Stimulated activated CD4-positive, alpha-beta T cell treated with anti-CD3 and anti-CD28 coated beads, Interleukin-2, amount 100 ng/mL, for 4 hours (primary cell): ENCODE results near the gene TBX10.
"Not testable (repeated sequence)": the region's sequence is repeated elsewhere in the genome, so short reads cannot be mapped to it uniquely, and the experiment has no call there.

Source experiments
- DNase-seq: peaks from one replicate; pipeline ENCODE4 v3.0.0-alpha.2; 2020; ENCODE audit warnings: low read depth

Gene TBX10

DNA sequence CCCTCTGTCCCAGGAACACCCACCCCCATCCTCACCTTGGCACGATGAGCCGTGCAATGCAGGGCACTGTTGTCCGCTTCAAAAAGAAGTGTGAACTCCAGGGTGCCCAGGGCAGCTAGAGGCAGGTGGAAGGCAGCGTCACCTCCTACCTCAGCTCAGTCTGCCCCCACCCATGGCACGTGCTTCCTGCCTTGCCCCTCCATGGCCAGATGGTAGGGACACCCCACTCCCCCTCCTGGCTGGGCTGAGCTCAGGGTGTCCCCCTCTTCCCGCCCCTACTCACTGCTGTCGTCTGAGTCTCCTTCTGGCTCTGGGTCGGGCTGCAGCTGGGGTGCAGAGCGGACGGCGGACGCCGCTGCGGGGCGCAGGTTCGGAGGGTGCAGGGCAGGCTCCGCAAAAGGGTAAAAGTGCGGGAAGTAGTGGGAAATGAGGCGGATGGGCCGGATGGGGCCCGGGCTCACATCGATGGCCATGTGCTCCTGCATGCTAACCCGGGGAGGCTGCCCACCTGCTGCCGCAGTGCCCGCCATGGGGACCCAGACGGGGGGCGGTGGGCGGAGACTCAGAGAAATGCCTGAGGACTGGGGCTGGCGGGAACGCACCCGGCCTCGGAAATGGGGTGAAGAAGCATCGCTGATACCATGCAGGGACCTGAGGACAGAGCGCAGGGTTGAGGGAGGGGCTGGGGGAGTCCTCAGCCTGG lies 23.7 kb downstream of the TBX10 start:
- DNase-seq = no peak

GRCh38 chr11:67614730-67615714 lies 24.5 kb downstream of the TBX10 start:
- peak; percentile 25 for DNase-seq

DNA sequence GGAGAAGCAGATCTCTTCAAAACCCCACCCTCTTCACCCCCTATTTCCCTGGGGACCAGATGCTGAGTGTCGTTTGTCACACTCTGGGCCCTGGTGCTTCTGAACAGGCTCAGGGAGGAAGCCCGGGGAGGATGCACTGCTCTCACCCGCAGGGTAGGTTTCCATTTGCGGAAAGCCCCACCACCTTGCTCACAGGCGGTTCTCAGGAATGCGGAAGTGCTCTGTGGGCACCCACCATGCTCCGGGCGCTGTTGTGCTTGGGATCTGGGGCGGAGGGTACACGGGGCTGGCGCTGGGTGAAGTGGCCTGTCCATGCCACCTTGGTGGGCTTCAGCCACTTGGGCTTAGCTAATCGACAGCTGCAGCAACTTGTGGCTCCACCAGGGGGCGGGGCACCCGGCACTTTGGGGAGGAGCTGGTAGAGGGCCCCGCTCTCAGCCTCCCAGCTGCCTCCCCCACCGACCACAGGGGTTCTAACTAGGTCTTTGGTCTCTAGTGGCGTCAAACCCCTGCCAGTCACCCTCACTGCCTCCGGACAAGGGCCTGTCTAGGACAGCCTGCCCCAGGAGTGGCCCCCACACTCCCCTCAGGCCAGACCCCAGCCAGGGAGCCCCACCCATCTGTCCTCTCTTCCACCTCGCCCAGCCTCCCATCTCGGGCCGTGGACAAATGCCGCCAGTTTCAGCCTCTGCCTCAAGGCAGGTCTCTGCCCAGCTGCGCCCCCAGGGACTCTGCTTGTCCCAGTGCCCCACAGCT lies 25.4 kb downstream of the TBX10 start:
- DNase-seq = peak; percentile 79

GRCh38 chr11:67613313-67613959 lies 26.1 kb downstream of the TBX10 start:
- no peak for DNase-seq

GRCh38 chr11:67612751-67613150 lies 26.8 kb downstream of the TBX10 start:
- no peak for DNase-seq

DNA sequence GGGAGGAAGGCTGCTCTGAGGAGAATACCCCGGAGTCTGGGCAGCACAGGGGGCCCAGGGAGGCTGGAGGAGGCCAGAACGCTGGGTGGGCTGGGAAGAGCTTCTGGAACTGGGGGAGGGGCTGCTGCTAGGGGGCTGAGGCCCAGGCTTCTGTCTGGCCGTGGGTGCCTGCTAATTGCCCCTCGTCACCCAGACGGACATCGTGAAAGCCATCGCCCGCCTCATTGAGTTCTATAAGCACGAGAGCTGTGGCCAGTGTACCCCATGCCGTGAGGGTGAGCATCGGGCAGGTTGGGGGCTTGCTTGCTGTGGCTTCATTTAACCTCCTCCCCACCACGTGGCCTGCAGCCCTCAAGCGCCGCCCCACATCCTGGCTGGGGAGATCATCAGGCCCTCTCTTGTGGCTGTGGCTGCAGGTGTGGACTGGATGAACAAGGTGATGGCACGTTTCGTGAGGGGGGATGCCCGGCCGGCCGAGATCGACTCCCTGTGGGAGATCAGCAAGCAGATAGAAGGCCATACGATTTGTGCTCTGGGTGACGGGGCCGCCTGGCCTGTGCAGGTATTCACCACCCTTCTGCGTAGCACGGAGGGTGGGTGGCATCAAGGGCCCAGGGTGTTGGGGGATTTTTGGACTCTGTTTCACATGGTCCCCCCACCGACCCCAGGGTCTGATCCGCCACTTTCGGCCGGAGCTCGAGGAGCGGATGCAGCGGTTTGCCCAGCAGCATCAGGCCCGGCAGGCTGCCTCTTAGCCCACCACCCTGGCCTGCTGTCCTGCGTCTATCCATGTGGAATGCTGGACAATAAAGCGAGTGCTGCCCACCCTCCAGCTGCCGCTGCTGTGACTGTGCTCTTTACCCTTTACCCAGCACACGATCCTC lies 27.6 kb downstream of the TBX10 start:
- DNase-seq = no peak

- DNase-seq = no peak
Measured at GRCh38 chr11:67611165-67611564, 28.4 kb downstream of the TBX10 start.

- DNase-seq = no peak
Measured at GRCh38 chr11:67610302-67610868, 29.2 kb downstream of the TBX10 start.

DNA sequence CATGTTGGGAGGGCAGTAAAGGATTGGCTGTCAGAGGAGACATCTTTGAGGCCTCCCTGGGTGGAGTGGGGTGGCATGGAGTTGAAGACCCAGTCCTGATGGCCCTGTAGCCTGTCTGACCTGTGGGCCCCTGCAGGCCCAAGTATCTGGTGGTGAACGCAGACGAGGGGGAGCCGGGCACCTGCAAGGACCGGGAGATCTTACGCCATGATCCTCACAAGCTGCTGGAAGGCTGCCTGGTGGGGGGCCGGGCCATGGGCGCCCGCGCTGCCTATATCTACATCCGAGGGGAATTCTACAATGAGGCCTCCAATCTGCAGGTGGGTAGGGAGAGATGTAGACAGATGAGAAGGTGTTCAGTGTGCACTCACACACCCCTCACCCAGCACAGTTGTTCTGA lies 30.2 kb downstream of the TBX10 start:
- no peak for DNase-seq

DNA sequence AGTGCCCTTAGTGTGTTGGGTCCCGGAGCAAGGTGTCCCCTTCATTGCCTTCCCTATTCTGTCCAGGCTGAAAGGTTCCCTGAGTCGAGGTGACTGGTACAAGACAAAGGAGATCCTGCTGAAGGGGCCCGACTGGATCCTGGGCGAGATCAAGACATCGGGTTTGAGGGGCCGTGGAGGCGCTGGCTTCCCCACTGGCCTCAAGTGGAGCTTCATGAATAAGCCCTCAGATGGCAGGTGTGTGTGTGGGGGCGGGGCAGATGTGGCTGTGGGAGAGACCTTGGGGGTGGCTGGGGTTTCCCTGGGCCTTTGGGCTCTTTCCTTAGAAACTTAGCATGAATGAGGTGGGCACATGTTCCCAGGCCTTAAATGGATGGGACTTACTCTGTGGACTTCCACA lies 31.1 kb downstream of the TBX10 start:
- no peak for DNase-seq

DNA sequence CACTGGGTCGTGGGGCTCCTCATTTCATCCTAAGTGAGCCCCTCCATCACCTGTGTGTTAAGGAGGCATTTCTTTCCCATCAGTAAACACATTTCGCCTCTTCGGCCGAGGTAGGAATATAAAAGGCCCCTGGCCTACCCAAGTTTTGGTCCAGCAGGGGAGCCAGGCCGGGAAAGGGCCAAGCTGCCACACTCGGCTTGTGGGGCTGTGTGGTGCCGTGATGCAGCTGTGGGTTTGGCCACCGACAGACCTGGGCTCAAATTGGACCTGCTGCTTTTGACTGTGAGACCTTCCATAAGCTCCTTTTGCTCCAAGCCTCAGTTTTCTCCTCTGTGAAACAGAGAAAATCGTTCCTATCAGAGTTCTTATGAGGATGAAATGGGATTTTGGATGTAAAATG lies 32.1 kb downstream of the TBX10 start:
- no peak for DNase-seq

DNA sequence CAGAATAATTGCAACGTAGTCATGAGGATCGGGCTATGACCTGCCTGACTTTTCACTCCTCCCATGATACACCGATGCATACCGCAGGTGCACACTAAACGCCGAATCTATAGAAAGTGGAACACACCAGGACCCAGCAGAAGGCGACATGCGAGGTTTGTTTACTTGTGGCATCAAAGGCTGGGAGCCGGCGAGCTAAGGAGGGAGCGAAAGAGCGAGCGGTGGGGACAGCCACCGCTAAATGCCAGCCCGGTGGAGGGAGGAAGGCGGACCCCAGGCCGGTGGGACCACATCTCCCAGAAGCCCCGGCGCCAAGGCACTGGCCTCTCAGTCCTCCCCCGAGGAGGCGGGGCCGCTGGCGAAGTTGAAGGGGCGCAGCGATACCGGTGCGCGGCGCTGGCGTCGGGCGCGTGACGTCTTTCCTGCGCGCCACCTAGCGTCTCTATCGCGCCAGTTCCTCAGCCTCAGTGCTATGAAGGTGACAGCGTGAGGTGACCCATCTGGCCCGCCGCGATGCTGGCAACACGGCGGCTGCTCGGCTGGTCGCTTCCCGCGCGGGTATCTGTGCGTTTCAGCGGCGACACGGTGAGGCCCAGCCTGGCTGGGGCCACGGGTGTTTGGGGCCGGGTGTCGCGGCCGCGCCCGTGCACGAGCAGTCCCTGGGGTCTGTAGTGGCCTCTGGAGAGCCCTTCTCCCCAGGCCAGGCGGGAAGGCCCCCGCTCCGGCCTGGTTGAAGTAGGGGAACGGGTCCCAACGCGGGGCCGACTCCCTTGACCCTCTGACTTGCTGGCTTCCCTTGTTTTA lies 32.9 kb downstream of the TBX10 start, which contains the start of gene NDUFV1:
Gene NDUFV1 (plus strand): TSS at position 445 of the 804 bp plus-strand sequence. CDS start 69 bp downstream, at position 514.
- peak; percentile 93 for DNase-seq

DNA sequence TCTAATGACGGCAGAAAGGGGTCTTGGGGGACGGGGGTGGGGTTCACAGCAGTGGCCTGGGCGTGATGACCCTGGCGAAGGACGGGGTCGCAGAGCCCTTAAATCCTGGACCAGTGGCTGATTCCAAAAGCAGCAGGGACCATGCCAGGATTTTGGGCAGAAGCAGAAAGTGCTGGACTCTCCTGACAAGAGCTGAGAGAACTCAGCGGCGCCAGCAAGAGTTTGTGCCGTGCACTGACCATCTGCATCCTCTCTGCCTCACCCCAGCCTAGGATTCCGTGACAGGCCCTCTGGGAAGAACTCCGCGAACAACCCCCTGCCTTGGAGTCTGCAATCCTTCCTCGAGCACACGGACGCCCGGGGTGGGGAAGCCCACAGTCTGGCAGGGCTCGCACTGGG lies 33.5 kb downstream of the TBX10 start:
- DNase-seq = no peak

GRCh38 chr11:67605231-67606011 lies 34.1 kb downstream of the TBX10 start:
- DNase-seq = no peak

- no peak for DNase-seq
Measured at GRCh38 chr11:67604815-67605214, 34.7 kb downstream of the TBX10 start.

DNA sequence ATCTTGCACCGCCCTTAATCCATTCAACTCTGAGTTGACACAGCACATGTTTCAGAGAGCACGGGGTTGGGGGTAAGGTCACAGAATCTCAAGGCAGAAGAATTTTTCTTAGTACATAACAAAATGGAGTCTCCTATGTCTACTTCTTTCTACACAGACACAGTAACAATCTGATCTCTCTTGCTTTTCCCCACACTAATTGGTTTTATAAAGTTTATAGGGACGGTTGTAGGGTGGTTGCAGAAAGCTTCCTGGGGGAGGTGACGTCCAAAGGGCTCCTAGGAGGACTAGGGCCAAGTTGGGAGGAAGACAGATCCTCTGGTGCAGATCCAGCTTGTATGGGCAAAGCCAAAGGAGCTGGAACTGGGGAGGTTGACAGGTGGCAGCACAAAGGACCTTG lies 35.4 kb downstream of the TBX10 start:
- not testable (repeated sequence) for DNase-seq

DNA sequence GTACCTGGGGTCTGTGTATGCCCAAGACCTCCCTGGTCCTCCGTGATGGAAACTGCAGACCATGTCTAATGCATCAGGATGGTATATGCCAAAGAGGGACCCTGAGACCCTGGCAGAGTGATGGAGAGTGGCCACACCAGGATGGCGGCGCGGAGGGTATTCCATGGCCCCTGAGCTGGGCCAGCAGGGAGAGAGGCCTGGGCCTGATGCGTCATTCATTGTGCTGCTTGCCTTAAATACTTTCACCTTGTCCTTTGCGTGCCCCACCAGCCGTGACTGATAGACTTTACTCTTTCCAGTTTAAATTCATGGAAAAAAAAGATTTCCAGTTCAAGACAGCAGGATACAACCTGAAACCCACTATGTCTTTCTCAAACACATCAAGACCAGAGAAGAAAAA lies 38.5 kb downstream of the TBX10 start:
- no peak for DNase-seq

DNA sequence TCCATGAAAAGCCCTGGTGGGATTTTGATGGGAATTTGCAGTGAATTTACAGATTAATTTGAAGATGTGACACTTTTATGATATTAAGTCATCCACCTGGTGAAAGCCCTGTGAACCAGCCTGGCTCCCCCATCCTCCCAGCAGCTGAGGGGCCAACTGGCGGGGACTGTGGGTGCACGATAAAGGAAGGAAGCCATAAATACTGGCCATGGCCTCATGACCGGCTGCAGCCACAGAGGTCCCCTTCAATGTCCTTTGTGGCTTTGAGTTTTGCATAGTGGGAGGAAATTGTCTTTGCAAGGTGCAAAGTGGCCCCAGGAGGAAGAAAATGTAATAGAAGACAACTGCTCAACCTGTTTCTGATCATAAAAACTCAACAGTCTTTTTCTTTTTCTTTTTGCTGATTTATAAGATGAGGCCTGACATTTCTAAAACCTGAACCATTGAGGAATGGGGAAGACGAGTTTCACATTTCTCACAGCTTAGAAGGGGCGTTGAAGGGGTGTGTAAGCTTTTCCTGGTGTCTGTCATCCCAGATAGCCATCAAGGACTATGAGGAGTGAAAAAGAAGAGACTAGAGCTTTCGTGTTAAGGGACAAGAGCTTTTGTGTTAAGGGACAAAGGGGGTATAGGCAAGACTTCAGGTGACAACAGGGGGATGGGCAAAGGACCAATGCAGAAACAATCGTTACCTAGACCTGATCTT lies 39.1 kb downstream of the TBX10 start:
- no peak for DNase-seq
